GM19023 (cell line): ENCODE measurements around the gene GLIS2.

Source experiments
- ATAC-seq: cut with Tn5 transposase; IDR thresholded peaks from one replicate; pipeline ENCODE4 v1.9.1; 2021; ENCODE audit warnings: mild to moderate bottlenecking, moderate library complexity; ENCODE audit not compliant: unreplicated experiment

Gene GLIS2

DNA sequence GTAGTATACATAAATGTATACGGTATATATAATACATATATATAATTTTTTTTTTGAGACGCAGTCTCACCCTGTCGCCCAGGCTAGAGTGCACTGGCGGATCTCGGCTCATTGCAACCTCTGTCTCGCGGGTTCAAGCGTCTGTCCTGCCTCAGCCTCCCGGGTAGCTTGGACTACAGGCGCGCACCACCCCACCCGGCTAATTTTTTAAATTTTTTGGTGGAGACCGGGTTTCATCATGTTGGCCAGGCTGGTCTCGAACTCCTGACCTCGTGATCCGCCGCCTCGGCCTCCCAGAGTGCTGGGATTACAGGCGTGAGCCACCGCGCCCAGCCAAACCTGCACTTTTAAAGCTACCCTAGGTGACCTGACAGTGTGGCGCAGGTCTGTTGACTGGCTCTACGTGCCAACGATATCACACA, 34.5 kb downstream of the GLIS2 start:
- peak; percentile 12 for ATAC-seq

DNA sequence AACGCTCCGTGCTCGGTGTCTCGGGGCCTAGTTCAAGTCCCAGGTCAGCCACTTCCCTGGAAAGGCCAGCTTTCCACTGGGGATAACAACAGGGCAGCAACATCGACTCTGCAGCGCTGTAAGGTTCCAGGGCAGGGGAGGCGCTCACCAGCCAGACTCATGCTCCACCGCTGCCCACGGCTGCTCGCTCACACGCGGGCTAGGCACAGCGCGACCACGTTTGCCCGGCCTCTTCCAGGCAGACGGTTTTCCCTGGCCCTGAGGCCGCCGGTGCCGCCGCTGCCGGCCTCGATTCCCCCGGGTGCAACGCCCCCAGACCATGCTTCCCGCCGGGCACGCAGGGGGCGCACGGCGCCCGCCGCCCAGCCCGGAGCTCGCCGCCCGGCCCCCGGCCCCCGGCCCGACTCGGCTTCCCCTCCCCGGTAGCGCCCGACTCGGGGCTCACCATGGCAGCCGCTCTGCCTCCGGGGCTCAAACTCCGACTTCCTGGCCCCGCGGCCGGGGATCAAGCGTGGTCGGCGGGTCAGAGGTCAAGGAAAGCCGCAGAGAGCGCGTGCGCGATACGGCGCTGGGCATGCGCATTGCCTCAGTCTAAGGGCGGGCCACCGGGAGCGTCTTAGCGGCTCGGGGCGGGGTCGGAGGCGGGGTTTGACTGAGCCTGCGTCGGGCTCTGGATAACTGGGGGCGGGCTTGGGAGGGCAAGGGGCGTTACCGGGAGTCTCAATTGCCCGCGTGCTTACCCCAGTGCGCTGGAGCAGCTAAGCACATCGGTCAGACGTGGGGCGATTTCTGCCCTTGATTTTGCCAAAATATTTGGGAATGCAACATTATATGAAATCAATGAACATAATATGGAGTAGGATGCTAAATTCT, 35.2 kb downstream of the GLIS2 start, which contains the start of gene PAM16:
TSS of gene PAM16 (minus strand) at position 535 of the 873 bp plus-strand sequence. CDS start at position 448, 87 bp downstream.
- peak; percentile 91 for ATAC-seq

DNA sequence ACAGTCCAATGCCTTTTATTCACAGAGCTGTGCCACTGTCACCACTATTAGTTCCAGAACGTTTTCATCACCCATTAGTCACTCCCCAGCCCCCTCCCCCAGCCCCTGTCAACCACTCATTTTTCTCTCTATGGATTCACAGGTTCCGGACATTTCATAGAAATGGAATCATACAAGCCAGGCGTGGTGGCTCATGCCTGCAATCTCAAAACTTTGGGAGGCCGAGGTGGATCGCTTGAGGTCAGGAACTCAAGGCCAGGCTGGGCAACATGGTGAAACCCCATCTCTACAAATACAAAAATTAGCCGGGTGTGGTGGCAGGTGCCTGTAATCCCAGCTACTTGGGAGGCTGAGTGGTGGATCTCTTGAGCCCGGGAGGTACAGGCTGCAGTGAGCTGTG, 36.0 kb downstream of the GLIS2 start:
- no peak for ATAC-seq

DNA sequence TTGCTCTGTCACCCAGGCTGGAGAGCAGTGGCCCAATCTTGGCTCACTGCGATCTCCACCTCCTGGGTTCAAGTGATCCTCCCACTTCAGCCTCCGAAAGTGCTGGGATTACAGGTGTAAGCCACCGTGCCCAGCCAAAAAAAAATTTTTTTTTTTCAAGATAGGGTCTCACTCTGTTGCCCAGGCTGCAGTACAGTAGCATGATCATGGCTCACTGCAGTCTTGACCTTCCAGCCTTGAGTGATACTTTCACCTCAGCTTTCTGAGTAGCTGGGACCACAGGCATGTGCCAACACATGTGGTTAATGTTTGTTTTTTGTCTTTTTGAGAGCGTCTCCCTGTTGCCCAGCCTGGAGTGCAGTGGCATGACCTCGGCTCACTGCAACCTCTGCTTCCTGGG, 37.0 kb downstream of the GLIS2 start:
- no peak for ATAC-seq

DNA sequence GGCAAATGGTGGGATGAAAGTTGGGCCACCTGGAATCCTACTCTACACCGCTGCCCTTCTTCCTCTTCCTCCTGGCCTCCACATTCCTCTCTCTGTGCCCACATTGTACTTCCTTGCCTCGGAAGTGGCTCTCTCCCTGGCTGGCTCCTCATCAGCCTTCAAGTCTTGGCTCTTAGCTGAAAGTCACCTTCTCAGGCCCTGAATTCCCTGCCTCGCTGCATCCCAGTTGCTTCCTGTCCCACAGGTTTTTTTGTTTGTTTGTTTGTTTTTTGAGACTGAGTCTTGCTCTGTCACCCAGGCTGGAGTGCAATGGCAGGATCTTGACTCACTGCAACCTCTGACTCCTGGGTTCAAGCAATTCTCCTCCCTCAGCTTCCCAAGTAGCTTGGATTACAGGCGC, 37.8 kb downstream of the GLIS2 start:
- ATAC-seq = no peak

DNA sequence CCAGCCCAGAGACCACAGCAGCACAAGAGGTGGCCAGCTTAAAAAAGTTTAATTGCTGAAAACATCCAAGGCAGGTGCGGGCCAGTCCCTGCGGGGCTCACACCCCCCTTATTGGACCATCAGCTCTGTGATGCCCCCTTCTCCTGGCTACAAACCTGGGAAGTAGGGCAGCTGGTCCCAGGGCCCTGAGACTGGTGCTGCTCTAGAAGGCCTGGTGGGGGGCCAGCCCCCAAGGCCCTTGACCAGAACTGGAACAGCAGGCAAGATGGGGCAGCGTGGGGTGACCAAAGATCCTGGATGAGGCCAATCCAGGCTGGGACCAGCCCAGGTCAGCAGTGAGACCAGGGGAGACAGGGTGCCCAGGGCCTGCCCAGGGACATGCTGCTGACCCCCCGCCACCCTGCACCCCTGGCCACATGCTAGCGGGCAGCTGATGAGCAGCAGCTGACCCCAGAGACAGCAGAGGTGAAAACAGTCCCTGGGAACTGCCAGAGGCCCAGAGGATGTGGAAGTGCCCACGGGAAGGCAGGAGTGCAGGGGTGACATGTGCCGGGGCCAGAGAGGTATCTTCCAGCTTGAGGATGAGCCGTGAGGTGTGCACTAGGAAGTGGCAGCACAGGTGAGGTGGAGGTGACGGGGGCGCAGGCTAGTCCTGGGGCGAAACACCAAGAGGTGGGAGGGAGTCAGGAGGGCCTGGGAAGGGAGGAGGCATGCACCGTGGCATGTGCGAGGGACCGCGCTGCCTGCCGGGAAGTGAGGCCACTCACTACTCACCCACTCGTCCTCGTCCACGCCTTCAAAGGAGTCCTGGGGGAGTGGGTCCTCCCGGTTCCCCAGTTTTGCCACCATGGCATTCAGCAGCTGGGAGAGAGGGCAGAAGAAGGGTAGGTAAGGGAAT, 38.9 kb downstream of the GLIS2 start:
- no peak for ATAC-seq

DNA sequence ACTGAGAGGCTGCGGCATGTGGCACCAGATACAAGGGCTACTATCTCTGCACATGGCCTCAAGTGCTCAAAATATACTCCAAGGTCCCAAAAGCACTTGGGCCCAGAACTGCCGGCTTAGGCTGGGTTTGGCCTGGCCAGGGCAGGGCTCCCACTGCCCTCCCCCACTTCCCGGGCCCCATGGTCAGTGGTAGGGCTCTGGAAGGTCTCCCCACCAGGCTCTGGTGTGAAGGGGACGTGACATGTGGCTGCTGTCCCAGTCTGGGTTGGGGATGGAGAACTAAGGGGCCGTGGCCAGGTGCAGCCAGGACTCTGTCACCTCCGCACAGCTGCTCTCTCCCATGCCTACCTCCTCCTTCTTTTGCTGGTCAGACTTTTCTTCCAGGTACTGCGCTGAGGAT, 41.0 kb downstream of the GLIS2 start:
- no peak for ATAC-seq

DNA sequence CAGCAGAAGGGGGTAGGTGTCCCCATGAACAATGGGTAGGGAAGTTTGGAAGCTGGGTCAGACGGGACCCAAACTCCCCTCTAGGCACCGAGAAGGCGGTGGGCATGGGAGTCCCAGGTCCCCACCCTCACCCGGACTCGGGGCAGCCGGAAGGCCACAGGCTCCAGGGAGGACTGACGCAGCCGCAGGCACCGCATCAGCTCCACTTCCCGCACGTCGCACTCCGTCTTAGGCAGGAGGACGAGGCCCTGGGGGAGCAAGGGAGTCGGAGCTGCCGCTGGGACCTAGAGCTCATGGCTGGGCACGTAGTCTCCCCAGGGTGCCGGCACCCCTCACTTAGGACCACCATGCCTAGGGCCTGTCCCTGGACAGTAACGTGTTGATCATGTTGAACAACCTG, 42.4 kb downstream of the GLIS2 start:
- no peak for ATAC-seq

DNA sequence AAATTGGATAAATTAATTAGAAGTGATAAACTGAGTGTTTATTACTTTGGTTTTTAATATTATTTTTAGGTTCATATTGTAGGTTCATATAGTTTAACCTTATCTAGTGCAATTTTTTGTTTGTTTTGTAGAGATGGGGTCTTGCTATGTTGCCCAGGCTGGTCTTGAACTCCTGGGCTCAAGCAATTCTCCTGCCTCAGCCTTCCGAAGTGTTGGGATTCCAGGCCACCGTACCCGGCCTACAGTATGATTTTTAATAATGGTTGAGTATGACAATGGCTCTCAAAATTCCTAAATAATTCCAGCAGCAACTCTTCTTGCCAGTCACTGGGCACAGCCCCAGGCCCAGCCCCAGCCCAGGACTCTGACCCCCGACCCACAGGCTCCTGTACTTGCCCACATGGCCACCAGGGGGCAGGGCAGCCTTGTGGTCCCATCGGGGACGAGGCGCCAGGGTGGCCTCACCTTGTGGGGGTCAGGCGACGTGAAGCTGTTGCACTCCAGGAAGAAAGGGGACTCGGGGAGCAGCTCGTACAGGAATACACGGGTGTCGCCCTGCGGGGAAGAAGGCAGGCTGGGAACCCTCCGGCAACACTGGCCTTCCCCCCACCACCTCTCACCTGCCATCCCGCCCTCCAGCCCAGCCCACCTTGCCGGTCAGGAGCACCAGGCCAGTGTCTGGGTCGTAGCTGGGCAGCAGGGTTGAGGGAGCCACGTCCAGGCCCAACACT, 43.1 kb downstream of the GLIS2 start:
- ATAC-seq = no peak

DNA sequence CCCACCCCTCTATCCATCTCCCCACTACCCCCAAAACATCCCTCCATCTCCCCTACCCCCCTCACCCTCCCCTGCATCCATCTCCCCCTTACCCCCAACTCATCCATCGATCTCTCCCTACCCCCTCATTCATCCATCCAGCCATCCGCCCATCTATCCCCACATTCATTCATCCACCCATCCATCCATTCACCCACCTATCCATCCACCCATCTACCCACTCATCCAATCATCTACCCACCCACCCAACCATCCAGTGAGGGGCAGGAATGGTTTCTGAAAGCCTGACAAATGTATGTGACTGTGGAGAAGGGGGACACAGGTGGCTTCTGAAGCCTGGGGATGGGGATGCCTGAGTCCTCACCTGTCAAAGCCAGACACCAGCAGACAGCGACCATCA, 44.0 kb downstream of the GLIS2 start:
- ATAC-seq = no peak

DNA sequence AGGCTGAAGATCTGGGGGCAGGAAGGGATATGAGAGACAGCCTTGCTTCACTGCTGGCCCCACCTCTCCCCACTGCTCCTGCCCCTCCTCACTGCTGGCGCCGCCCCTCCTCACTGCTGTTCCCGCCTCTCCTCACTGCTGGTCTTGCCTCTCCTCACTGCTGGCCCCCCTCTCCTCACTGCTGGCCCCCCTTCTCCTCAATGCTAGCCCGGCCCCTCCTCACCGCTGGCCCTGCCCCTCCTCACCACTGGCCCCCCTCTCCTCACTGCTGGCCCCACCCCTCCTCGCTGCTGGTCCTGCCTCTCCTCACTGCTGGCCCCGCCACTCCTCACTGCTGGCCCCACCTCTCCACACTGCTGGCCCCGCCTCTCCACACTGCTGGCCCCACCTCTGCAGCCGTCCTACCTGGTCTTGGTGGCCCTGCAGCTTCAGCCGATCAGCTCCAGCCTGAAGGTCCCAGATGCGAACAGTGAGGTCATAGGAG, 44.7 kb downstream of the GLIS2 start:
- no peak for ATAC-seq

DNA sequence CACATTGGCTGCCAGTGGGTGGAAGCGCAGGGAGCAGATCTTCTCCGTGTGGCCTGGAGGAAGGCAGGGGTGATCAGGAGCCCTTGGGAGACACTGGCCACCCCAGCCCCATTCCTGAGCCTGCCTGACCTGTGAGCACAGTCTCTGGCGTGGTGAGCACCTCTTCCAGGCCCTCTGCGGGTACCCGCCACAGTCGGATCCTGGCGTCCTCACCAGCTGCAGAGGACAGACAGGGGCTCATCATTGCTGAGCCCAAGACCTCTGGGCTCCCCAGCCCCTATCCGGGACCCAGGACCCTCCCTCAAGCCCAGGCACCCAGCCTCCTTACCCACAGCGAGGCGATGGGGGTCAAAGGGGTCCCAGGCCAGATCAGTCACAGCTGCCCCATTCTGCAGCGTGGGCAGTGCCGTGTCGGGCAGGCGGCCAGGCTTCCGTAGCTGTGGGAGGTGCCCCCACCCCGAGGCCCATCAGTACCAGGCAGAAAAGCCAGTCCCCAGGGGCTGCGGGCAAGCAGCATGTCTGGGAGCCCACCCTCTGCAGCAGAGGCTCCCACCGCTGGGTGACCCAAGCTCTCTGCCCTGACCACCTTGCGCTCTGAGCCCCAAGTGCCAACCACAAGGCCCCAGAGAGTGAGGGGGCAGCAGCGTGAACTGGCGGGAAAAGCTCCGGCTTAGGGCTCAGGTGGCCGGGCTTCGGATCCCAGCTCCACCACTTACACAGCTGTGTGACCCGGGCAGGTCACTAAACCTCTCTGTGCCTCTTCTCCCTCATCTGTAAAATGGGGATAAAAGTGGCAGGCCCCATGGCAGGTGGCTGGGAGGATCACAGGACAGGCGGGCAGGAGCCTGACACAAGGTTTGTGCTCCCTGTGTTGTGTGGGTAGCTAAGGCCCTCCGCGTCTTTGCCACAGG, 45.4 kb downstream of the GLIS2 start:
- no peak for ATAC-seq

DNA sequence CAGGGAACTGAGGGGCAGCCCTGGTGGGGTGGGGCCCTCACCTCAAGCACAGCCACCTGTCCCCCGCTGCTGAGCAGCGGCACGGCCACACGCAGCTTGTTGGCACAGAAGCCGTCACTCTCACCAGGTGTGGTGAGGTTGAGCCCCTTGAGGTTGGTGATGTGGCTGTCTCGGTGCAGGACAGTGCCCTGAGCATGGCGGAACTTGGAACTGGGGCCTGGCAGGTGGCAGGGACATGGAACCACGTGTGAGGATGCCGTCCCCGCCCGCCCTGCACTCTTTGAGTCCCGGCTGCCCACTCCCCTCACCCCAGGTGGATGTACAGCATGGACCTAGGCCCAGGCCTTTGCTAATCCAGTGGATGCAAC, 46.1 kb downstream of the GLIS2 start:
- ATAC-seq = no peak

DNA sequence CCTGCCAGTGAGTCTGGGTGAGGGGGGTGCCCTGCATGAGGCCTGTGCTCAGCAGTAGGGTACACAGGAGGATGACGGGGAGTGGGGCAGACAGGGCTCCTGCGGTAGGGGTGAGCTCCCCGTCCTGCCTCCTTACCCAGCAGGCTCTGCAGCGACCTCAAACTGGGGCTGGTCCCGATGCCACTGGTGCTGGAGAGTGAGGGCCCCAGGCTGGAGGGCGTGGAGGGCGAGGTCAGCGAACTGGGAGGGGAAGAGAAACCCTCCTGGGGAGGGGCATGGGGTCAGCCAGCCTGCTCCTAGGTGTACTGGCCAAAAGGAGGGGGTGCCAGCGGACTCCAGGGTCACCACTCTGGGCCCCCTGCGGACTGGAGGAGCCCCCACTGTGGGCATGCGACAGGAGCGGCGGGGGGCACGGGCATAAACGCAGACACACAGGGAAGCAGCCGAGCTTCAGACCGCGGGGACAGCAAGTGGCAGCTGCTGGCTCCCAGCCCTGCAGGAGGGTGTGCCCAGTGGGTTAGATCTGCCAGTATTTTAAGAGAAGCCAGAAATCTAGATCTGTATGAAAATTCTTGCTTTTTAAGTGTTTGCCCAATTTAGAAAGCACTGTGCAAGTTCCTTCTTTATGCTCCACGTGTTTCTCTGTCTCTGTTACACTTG, 46.7 kb downstream of the GLIS2 start:
- ATAC-seq = no peak

DNA sequence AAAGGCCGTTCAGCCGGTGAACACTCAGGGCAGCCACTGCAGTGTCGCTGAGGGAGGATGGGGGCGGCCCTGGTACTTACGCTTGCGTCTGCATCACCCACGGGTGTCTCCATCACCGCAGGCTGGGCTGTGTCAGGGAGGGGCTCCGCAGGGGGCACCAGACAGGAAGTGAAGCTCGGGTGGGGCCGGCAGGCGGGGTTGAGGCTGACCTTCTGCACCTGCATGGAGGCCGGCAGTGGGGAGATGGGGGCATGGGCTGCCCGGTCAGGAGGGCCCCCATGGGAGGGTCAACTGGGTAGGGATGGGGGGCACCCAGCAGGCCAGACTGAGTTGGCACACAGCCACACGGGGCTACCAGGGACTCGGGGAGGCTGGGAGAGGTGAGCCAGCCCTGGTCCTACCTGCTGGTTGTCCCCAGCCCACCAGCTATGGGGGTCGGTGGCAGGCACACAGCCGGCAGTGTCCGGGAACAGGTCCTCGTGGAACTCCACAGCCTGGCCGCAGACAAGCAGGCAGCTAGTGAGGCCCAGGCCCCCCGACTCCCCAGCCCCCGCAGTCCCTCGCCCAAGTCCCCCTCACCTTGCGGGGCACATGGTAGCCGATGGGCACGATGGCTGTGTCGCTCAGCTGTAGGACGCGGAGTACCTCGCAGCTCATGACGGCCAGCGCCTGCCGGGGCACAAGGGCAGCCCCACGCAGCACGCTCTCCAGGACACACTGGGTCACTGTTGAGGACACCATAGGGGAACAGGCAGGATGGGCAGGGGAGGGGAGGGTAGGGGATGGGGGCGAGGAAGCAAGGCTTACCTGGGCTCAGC, 48.5 kb downstream of the GLIS2 start:
- ATAC-seq = no peak

DNA sequence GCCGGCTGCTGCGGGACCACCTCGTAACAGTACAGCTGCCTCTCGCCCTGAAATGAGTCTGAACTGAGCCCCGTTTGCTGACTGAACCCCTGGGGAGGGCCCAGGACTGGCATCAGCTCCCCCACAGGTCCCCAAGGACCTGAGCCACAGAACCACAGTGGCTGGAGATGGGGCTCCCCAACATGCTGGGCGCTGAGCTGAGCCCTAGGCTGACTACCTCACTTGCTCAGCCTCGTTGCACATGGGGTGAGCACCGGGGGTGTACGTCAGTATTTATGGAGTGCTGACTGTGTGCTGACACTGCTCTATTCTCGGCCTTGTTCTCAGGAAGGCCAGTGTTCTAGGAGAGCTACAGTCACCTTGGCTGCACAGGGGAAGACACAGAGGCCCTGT, 49.1 kb downstream of the GLIS2 start:
- no peak for ATAC-seq

DNA sequence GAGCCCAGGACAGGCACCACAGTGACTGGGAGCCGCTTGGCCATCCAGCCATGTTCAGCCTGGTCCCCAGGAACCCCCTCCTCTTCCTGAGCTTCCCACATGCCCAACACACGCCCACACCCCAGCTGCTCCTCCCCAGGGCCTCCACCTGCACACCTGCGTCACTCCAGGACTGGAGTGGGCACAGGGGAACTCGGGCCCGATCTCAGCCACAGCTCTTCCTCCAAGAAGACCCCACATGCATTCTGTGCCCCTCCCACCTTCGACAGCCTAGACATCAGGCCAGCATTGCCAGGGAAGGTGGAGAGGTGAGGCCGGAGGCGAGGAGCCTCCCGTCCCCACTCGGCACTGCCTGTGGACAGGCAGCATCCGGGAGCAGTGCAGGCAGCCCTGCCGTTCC, 49.7 kb downstream of the GLIS2 start:
- no peak for ATAC-seq

DNA sequence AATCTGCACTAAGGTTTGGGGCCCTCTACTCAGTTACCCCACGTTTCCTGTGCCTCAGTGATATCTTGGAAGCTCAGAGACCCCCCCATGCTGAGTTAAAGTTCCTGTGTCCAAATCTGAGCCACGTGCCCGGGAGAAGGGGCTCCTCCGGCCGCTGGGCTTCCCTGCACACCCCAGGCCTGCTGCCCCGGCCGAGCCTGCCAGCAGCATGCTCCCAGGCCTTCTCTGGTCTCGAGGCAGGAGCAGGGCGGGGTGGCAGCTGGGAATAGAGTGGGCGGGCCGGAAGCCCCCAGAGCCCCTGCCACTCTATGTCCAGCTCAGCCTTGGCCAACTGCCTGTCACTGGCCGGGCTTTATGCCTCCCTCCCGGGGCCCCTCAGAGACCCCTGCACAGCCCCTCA, 50.1 kb downstream of the GLIS2 start:
- no peak for ATAC-seq

DNA sequence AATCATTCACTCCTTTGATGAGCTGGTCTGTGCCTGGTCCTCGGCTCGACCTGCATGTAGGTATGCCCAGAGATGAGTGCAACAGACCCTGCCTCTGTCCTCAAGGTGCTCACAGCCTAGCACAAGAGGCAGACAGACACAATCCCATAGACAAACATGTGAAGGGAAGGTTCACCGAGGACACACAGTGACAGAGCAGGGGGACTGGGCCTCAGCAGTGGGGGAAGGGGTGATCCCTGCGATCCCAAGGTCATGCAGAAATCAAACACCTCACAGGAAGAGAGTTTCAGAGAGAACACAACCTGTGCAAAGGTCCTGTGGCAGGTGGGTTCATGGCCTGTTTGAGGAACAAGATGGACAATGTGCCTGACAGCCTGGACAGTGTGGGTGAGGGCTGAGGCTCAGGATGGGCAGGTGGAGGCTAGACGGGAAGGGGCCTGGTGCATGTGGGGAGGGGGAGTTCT, 51.6 kb downstream of the GLIS2 start:
- ATAC-seq = no peak
